Epithelial cell of esophagus (primary cell): ENCODE data around the gene CEP89.

Experiments
- DNase-seq: peaks from one replicate; pipeline ENCODE4 v3.0.0; 2010; ENCODE audit warnings: low read depth
- H3K4me3 ChIP-seq: 2 replicates; pipeline ENCODE4 v1.5.1; 2011; ENCODE audit warnings: mild to moderate bottlenecking, low read length, control low read depth
- TF ChIP-seq, protein P1 (sequence below): IDR thresholded peaks from 2 replicates; pipeline ENCODE4 v1.5.1; 2011; ENCODE audit warnings: low read depth, mild to moderate bottlenecking, low read length, control low read depth, inconsistent platforms; ENCODE audit not compliant: insufficient read depth; ENCODE audit errors: missing control alignments

Gene CEP89

DNA sequence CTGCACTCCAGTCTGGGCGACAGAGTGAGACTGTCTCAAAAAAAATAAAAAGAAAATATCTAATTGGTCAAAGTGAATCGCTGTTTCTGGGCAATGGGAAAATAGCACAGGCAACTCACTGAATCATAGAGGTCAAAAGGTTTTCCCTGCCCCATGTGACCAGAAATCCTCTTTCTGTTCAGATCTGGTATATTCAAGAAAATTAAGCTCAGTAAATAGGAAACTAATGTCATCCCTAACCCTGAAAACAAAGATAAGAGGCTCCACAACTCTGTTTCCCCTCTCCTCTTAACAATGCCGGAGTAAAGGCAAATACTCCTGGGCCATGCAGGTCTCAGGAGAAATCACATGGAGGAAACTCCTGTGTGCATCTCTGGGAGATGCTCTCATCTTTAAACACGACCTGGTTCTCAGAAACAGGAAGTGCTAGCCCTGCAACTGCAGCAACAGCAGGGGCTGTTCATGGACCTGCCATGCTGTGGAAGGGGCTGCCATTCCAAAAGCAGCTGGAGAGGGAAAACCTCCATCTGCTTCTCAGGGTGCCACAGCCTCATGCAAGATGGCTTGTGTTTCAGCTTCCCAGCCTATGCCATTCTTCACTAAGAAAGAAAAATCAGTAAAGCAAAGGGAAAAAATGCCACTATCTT lies 54.7 kb downstream of the CEP89 start:
- no peak overlapping the region for H3K4me3 ChIP-seq
- TF ChIP-seq, protein P1, sequence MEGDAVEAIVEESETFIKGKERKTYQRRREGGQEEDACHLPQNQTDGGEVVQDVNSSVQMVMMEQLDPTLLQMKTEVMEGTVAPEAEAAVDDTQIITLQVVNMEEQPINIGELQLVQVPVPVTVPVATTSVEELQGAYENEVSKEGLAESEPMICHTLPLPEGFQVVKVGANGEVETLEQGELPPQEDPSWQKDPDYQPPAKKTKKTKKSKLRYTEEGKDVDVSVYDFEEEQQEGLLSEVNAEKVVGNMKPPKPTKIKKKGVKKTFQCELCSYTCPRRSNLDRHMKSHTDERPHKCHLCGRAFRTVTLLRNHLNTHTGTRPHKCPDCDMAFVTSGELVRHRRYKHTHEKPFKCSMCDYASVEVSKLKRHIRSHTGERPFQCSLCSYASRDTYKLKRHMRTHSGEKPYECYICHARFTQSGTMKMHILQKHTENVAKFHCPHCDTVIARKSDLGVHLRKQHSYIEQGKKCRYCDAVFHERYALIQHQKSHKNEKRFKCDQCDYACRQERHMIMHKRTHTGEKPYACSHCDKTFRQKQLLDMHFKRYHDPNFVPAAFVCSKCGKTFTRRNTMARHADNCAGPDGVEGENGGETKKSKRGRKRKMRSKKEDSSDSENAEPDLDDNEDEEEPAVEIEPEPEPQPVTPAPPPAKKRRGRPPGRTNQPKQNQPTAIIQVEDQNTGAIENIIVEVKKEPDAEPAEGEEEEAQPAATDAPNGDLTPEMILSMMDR, result no peak
- DNase-seq, result no peak

DNA sequence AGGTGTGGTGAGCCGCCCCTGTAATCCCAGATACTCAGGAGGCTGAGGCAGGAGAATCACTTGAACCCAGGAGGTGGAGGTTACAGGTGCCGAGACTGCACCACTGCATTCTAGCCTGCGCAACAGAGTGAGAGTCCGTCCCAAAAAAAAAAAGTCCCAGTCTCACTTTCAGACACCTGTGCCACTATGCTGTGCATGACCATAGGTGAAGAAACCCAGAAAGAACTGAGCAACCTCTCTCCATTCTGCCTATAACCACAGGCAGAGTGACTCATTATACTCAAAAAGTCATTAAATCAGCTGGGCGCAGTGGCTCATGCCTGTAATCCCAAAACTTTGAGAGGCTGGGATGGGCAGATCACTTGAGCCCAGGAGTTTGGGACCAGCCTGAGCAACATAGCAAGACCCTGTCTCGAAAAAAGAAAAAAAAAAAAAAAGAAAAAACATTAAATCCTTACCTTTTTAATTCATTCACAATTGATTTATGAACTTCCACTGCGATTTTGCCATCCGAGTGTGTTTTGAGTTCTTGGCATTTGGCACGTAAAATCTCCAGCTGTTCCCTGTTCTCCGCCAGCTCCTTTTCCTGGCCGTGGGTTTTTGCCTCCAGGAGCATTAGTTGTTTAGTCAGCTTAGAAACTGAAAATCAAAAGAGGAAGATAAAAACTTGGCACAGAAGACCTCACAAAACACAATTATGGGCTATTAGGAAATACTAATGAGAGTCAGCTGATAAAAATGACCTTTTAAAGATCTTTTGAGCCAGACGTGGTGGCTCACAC lies 56.7 kb downstream of the CEP89 start:
- peak; percentile 8 for DNase-seq
- no peak overlapping the region for H3K4me3 ChIP-seq
- TF ChIP-seq, protein P1, result no peak

DNA sequence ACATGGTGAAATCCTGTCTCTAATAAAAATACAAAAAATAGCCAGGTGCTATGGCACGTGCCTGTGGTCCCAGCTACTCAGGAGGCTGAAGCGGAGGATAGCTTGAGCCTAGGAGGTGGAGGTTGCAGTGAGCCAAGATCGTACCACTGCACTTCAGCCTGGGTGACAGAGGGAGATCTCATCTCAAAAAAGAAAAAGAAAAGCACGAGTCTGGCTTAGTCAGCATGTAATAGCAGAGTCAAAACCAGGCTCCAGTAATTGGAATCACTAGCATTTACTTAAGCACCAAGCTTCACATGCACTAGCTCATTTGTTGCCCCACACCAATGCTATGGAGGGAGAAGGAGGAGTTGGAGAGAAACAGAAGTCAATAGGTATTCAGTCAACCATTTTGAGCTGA lies 60.3 kb downstream of the CEP89 start:
- no peak overlapping the region for H3K4me3 ChIP-seq
- no peak for DNase-seq
- TF ChIP-seq, protein P1, result no peak

DNA sequence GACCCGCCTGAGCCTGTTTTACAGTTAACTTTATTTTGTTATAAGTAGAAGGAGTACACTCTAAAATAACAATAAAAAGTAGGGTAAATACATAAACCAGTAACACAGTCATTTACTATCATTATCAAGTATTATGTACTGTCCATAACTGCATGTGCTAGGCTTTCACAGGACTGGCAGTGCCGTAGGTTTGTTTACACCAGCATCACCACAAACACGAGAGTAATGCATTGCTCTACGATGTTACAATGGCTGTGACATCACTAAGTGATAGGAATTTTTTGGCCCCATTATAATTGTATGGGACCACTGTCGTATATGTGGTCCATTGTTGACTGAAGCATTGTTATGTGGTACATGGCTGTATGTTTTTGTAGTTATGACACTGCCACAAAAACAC lies 60.9 kb downstream of the CEP89 start:
- DNase-seq, result no peak
- H3K4me3 ChIP-seq, result no peak overlapping the region
- TF ChIP-seq, protein P1, result no peak

DNA sequence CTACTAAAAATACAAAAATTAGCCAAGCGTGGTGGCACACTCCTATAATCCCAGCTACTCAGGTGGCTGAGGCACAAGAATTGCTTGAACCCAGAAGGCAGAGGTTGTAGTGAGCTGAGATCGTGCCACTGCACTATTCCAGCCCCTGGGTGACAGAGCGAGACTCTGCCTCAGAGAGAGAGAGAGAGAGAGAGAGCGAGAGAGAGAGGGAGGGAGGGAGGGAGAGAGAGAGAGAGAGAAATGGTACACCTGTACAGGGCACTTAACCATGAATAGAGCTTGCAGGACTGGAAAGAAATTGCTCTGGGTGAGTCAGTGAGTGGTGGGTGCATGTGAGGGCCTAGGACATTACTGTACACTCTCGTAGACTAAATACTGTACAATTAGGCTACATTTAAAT lies 61.7 kb downstream of the CEP89 start:
- no peak overlapping the region for H3K4me3 ChIP-seq
- TF ChIP-seq, protein P1, result no peak
- DNase-seq, result no peak

DNA sequence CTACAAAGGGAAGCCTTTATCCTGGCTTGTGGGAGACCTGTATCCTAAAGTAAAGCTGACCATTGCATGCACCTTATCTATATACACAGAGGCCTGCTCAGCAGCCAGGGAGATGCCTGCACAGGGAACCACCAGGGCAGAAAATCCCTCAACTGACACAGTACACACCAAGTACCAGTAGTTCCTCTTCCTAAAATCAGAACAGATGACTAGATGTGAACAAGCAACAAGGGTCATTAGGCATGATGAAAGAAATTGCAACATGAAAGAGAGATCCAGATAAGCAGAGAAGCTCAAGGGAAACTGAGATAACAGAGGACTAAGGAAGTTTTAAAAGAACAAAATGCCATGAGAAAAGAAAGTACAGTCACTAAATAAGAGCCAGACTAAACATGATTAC lies 62.5 kb downstream of the CEP89 start:
- H3K4me3 ChIP-seq, result no peak overlapping the region
- DNase-seq, result no peak

More for the DNA sequence above, 62.5 kb downstream of the CEP89 start:
- TF ChIP-seq, protein P1, result no peak
